Mesothelial cell of epicardium (in vitro differentiated cells): ENCODE results near the gene ATCAY. TPM values are rescaled to one million over a fixed set of nuclear protein-coding genes. Genes with fewer than 3 reads are reported as not detected.

Source experiments
- DNase-seq, 2 experiments: peaks; one replicate each; pipeline ENCODE4 v3.0.0; 2021; ENCODE audit warnings: low spot score in 2 of 2; ENCODE audit not compliant: unreplicated experiment in 2 of 2
- H3K27ac Mint-ChIP-seq: 2 replicates; pipeline ENCODE4 v1.8.0; 2021; ENCODE audit warnings: mixed read lengths
- H3K27me3 Mint-ChIP-seq: 2 replicates; pipeline ENCODE4 v1.8.0; 2021; ENCODE audit warnings: low read depth, mixed read lengths
- H3K36me3 Mint-ChIP-seq: 2 replicates; pipeline ENCODE4 v1.8.0; 2021; ENCODE audit warnings: mixed read lengths
- H3K4me1 Mint-ChIP-seq: 2 replicates; pipeline ENCODE4 v1.8.0; 2021; ENCODE audit warnings: mixed read lengths
- H3K4me3 Mint-ChIP-seq: 2 replicates; pipeline ENCODE4 v1.8.0; 2021; ENCODE audit warnings: mild to moderate bottlenecking, moderate library complexity, mixed read lengths
- H3K9me3 Mint-ChIP-seq: 2 replicates; pipeline ENCODE4 v1.8.0; 2021; ENCODE audit warnings: mixed read lengths
- total RNA-seq: library from RNA; stranded (reverse); gene quantifications from 3 replicates; pipeline ENCODE4 v1.2.1, GENCODE V29; 2021
- TF ChIP-seq, protein P1 (sequence below): fragments of 200-600 bp; sonication (generic); IDR thresholded peaks from one replicate; pipeline ENCODE4 v1.5.0; 2021; ENCODE audit warnings: antibody characterized with exemption; ENCODE audit not compliant: unreplicated experiment

ATCAY gene
- total RNA-seq, 1 donor from 2014 or later, result not detected

DNA sequence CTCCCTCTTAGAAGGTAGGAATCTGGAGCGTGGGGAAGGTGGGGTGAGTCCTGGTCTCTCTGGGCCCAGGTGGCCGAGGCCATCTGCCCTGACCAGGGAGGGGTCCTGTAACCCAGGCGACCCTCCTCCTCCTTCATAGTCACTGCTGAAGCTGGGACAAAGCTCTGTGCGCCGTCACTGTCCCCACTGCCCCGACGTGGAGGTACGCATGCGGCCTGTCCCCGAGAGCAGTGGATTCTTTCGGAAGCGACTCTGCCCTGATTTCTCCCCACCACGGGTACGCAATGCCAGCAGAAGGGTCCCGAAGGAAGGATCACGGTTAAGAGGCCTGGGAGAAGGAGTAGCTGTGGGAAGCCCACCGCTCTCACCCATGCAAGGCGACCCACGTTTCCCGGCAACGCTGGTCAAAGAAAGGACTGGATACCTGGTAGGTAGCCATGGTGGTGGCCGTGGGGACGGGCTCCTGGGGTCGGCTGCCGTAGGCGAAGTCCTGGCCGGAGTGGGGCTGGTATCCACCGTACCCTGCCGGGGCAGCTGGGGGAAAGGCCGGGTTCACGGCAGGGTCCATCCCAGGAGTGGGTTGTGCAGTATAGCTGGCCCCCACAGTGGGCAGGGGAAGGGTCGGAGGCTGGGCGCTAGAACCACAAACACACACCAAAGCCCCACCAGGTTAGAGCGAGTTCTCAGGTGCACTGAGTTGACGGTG, 46.0 kb upstream of the ATCAY start:
- Mint-ChIP-seq H3K36me3 (no peaks in the 10 kb centered on the region), H3K9me3 (no peaks in the 10 kb centered on the region), H3K4me3 (no peak overlapping the region), H3K4me1 (no peaks in the 10 kb centered on the region), H3K27ac (no peak overlapping the region), H3K27me3 (peaks cover 4% of the 10 kb centered on the region)
- DNase-seq, result no peak
- TF ChIP-seq, protein P1, sequence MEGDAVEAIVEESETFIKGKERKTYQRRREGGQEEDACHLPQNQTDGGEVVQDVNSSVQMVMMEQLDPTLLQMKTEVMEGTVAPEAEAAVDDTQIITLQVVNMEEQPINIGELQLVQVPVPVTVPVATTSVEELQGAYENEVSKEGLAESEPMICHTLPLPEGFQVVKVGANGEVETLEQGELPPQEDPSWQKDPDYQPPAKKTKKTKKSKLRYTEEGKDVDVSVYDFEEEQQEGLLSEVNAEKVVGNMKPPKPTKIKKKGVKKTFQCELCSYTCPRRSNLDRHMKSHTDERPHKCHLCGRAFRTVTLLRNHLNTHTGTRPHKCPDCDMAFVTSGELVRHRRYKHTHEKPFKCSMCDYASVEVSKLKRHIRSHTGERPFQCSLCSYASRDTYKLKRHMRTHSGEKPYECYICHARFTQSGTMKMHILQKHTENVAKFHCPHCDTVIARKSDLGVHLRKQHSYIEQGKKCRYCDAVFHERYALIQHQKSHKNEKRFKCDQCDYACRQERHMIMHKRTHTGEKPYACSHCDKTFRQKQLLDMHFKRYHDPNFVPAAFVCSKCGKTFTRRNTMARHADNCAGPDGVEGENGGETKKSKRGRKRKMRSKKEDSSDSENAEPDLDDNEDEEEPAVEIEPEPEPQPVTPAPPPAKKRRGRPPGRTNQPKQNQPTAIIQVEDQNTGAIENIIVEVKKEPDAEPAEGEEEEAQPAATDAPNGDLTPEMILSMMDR, result no peak

DNA sequence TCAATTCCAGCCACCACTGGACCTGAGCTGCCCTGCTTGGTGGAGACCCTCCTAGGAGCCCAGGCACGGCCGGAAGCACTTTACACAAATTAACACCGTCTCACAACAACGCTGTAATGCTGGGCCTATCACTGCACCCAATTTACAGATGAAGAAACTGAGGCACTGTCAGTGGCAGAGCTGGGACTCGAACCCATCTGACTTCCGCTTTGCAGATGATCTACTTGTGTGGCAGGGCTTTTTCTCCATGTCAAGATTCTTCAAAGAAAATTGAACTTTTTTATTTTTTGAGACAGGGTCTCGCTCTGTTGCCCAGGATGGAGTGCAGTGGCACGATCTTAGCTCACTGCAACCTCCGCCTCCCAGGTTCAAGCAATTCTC, 45.4 kb upstream of the ATCAY start:
- H3K9me3 Mint-ChIP-seq, result no peaks in the 10 kb centered on the region
- peaks cover 9% of the 10 kb centered on the region for H3K27me3 Mint-ChIP-seq
- TF ChIP-seq, protein P1, result no peak
- no peak for DNase-seq
- H3K4me3 Mint-ChIP-seq, result no peak overlapping the region
- no peaks in the 10 kb centered on the region for H3K36me3 Mint-ChIP-seq
- H3K4me1 Mint-ChIP-seq, result no peaks in the 10 kb centered on the region
- H3K27ac Mint-ChIP-seq, result no peak overlapping the region

DNA sequence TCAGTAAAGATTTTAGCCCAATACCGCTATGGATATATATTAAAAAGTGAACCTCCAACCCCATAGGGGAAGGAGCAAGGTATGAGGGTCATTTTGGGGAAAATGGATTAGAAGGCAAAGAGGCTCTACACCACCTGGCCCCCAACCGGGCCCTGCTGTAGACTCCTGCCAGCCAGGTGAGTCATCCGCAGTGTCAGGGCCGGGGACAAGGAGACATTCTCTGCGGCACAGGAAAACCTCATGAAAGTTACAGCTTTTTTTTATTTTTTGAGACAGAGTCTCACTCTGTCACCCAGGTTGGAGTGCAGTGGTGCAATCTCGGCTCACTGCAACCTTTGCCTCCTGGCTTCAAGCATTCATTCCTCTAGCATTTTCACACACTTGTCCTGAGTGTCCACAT, 43.6 kb upstream of the ATCAY start:
- TF ChIP-seq, protein P1, result no peak
- no peak overlapping the region for H3K27ac Mint-ChIP-seq
- peaks cover 9% of the 10 kb centered on the region for H3K27me3 Mint-ChIP-seq
- DNase-seq, result no peak
- no peaks in the 10 kb centered on the region for H3K4me1 Mint-ChIP-seq
- H3K9me3 Mint-ChIP-seq, result no peaks in the 10 kb centered on the region
- no peaks in the 10 kb centered on the region for H3K36me3 Mint-ChIP-seq
- H3K4me3 Mint-ChIP-seq, result no peak overlapping the region

DNA sequence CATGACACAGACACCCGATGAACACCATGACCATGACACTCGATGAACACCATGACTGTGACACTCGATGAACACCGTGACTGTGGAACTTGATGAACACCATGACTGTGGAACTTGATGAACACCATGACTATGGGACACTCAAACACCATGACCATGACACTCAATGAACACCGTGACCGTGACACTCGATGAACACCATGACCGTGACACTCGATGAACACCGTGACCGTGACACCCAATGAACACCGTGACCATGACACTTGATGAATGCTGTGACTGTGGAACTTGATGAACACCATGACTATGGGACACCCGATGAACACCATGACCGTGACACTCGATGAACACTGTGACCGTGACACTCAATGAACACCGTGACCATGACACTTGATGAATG, 43.2 kb upstream of the ATCAY start:
- Mint-ChIP-seq H3K36me3 (no peaks in the 10 kb centered on the region), H3K4me1 (no peaks in the 10 kb centered on the region), H3K27ac (no peak overlapping the region), H3K4me3 (no peak overlapping the region), H3K9me3 (no peaks in the 10 kb centered on the region), H3K27me3 (peaks cover 9% of the 10 kb centered on the region)
- TF ChIP-seq, protein P1, result no peak
- DNase-seq, result no peak

DNA sequence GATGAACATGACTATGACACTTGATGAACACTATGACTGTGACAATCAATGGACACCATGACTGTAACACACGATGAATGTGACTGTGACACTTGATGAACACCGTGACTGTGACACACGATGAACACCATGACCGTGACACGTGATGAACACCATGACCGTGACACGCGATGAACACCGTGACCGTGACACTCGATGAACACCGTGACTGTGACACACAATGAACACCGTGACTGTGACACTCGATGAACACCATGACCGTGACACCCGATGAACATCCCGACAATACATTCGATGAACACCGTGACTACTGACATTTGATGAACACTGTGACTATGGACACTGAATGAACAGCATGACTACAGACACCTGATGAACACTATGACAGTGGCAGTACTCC, 42.6 kb upstream of the ATCAY start:
- H3K27me3 Mint-ChIP-seq, result peaks cover 9% of the 10 kb centered on the region
- TF ChIP-seq, protein P1, result no peak
- no peak overlapping the region for H3K4me3 Mint-ChIP-seq
- no peaks in the 10 kb centered on the region for H3K36me3 Mint-ChIP-seq
- no peaks in the 10 kb centered on the region for H3K4me1 Mint-ChIP-seq
- no peaks in the 10 kb centered on the region for H3K9me3 Mint-ChIP-seq
- no peak overlapping the region for H3K27ac Mint-ChIP-seq
- DNase-seq, result no peak
